MM.1S (cell line): ENCODE results near the gene CCDC152.

Experiments
- DNase-seq: peaks from one replicate; pipeline ENCODE4 v3.0.0-alpha.2; 2015
- H2AFZ ChIP-seq: fragments of 300-600 bp; sonication (generic); 2 replicates; pipeline ENCODE4 v1.6.0; 2016; ENCODE audit warnings: antibody characterized with exemption, low read length
- H3F3A ChIP-seq: fragments of 300-600 bp; sonication (generic); 2 replicates; pipeline ENCODE4 v1.6.1; 2016; ENCODE audit warnings: mild to moderate bottlenecking, antibody characterized with exemption, low read length, moderate library complexity, mixed read lengths; ENCODE audit not compliant: insufficient read depth
- H3K27ac ChIP-seq: fragments of 300-600 bp; sonication (generic); 2 replicates; pipeline ENCODE4 v1.5.1; 2016; ENCODE audit warnings: mild to moderate bottlenecking, low read length
- H3K27me3 ChIP-seq: fragments of 300-600 bp; sonication (generic); replicated peaks from 2 replicates; pipeline ENCODE4 v1.6.0; 2016; ENCODE audit warnings: low read length; ENCODE audit not compliant: insufficient read depth
- H3K36me3 ChIP-seq: fragments of 300-600 bp; sonication (generic); replicated peaks from 2 replicates; pipeline ENCODE4 v1.6.1; 2016; ENCODE audit warnings: mild to moderate bottlenecking, low read length, mixed read lengths; ENCODE audit not compliant: insufficient read depth
- H3K4me1 ChIP-seq: fragments of 300-600 bp; sonication (generic); 2 replicates; pipeline ENCODE4 v1.6.1; 2016; ENCODE audit warnings: low read length, mixed read lengths
- H3K4me2 ChIP-seq: fragments of 300-600 bp; sonication (generic); 2 replicates; pipeline ENCODE4 v1.6.0; 2016; ENCODE audit warnings: low read depth, low read length
- H3K4me3 ChIP-seq: fragments of 300-600 bp; sonication (generic); 2 replicates; pipeline ENCODE4 v1.5.1; 2016; ENCODE audit warnings: low read length, mixed read lengths
- H3K79me2 ChIP-seq: fragments of 300-600 bp; sonication (generic); 2 replicates; pipeline ENCODE4 v1.6.1; 2016; ENCODE audit warnings: mixed run types, low read length, mixed read lengths
- H3K9ac ChIP-seq: fragments of 300-600 bp; sonication (generic); 2 replicates; pipeline ENCODE4 v1.6.1; 2016; ENCODE audit warnings: low read length, mixed read lengths
- H3K9me2 ChIP-seq: fragments of 300-600 bp; sonication (generic); replicated peaks from 2 replicates; pipeline ENCODE4 v1.6.1; 2016; ENCODE audit warnings: mild to moderate bottlenecking, low read length, mixed read lengths; ENCODE audit not compliant: insufficient read depth
- H3K9me3 ChIP-seq: fragments of 300-600 bp; sonication (generic); replicated peaks from 2 replicates; pipeline ENCODE4 v1.6.1; 2016; ENCODE audit warnings: mild to moderate bottlenecking, low read length, mixed read lengths; ENCODE audit not compliant: insufficient read depth
- H4K20me1 ChIP-seq: fragments of 300-600 bp; sonication (generic); 2 replicates; pipeline ENCODE4 v1.6.1; 2016; ENCODE audit warnings: mild to moderate bottlenecking, low read length, moderate library complexity, mixed read lengths; ENCODE audit not compliant: insufficient read depth
- EZH2 ChIP-seq: fragments of 300-600 bp; sonication (generic); optimal IDR thresholded peaks from 2 replicates; pipeline ENCODE3; 2017; ENCODE audit warnings: low read depth, mild to moderate bottlenecking, antibody characterized with exemption, low read length, mixed read lengths
- EZH2phosphoT487 ChIP-seq: fragments of 300-600 bp; sonication (generic); IDR thresholded peaks from 2 replicates; pipeline ENCODE4 v1.6.1; 2018; ENCODE audit warnings: antibody characterized with exemption, low read length
- TF ChIP-seq, protein P1 (sequence below): fragments of 300-600 bp; sonication (generic); IDR thresholded peaks from 2 replicates; pipeline ENCODE4 v1.5.1; 2016; ENCODE audit warnings: antibody characterized with exemption, low read length, mixed read lengths

CCDC152 gene

DNA sequence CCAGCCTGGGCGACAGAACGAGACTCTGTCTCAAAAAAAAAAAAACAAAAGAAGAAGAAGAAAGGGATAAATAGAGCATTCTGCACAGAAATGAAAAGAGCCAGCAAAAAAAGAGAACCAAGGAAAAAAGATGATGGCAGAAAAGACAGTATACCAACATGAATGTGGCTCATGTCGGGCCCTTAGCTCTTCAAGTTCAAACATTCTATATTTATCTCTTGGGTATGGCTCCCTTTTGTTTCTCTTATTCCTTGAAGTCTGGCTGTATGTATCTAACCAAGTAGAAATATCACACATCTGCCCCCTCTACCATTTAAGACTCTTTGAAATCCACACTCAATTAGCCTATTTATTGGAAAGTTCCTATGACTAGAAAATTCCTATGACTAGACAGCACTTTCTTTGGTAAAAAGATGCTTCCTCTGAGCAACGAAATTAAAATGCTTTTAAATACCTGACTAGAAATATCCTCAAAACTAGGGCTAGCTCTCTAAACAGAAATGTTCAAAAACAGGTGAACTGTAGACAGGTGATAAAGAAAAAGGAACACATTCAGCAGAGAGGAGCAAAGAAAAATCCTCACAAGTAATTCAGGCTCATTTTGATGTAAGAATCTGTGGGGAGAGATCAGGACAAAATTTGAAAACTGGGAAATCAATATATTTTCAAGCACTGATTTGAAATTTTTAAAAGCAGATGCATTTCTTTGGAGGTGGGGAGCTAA is 52.4 kb downstream of the CCDC152 start:
- TF ChIP-seq, protein P1, sequence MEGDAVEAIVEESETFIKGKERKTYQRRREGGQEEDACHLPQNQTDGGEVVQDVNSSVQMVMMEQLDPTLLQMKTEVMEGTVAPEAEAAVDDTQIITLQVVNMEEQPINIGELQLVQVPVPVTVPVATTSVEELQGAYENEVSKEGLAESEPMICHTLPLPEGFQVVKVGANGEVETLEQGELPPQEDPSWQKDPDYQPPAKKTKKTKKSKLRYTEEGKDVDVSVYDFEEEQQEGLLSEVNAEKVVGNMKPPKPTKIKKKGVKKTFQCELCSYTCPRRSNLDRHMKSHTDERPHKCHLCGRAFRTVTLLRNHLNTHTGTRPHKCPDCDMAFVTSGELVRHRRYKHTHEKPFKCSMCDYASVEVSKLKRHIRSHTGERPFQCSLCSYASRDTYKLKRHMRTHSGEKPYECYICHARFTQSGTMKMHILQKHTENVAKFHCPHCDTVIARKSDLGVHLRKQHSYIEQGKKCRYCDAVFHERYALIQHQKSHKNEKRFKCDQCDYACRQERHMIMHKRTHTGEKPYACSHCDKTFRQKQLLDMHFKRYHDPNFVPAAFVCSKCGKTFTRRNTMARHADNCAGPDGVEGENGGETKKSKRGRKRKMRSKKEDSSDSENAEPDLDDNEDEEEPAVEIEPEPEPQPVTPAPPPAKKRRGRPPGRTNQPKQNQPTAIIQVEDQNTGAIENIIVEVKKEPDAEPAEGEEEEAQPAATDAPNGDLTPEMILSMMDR = no peak
- TF ChIP-seq EZH2phosphoT487 (no peak), EZH2 (no peak)

GRCh38 chr5:42810834-42811590 is 54.4 kb downstream of the CCDC152 start:
- TF ChIP-seq EZH2 (no peak), EZH2phosphoT487 (no peak)
- TF ChIP-seq, protein P1 = no peak
- DNase-seq = no peak
- Histone ChIP-seq H3K27ac (no peak overlapping the region), H3K9me2 (no peaks in the 10 kb centered on the region), H3K27me3 (no peaks in the 10 kb centered on the region), H4K20me1 (no peaks in the 10 kb centered on the region), H3K36me3 (no peaks in the 10 kb centered on the region), H3K4me1 (no peaks in the 10 kb centered on the region), H3K9me3 (no peaks in the 10 kb centered on the region), H3K4me2 (peak overlapping the region; percentile 62), H2AFZ (peak overlapping the region; percentile 45), H3K79me2 (no peaks in the 10 kb centered on the region), H3K9ac (peak overlapping the region; percentile 60; the same call in 1 of the 2 replicates), H3F3A (no peaks in the 10 kb centered on the region), H3K4me3 (peak overlapping the region; percentile 41)

More for the DNA sequence above, 52.4 kb downstream of the CCDC152 start:
- Histone ChIP-seq H3K36me3 (no peaks in the 10 kb centered on the region), H3K9me2 (no peaks in the 10 kb centered on the region), H3K27ac (no peak overlapping the region), H3K79me2 (no peaks in the 10 kb centered on the region), H3K27me3 (no peaks in the 10 kb centered on the region), H3K4me1 (no peaks in the 10 kb centered on the region), H3F3A (no peaks in the 10 kb centered on the region), H3K9me3 (no peaks in the 10 kb centered on the region), H4K20me1 (no peaks in the 10 kb centered on the region), H3K9ac (no peak overlapping the region), H2AFZ (no peak overlapping the region), H3K4me3 (no peak overlapping the region), H3K4me2 (no peak overlapping the region)
- no peak for DNase-seq

GRCh38 chr5:42811591-42812446 is 55.2 kb downstream of the CCDC152 start, which contains the start of gene SELENOP:
TSS of gene SELENOP (minus strand) at chr5:42811892. CDS start at chr5:42808353, 3,539 bp downstream.
- no peaks in the 10 kb centered on the region for H3K9me2 ChIP-seq
- peak; percentile 58 for DNase-seq
- H3K9me3 ChIP-seq = no peaks in the 10 kb centered on the region
- TF ChIP-seq EZH2 = no peak
- no peak for TF ChIP-seq EZH2phosphoT487
- TF ChIP-seq, protein P1 = no peak
- peak within 1 kb of the TSS; percentile 41 for H3K4me3 ChIP-seq
- H3K27ac ChIP-seq = peak within 1 kb of the TSS; percentile 76
- no peaks in the 10 kb centered on the region for H4K20me1 ChIP-seq
- H3K36me3 ChIP-seq = no peaks in the 10 kb centered on the region
- H3K4me1 ChIP-seq = no peaks in the 10 kb centered on the region
- H3K27me3 ChIP-seq = no peaks in the 10 kb centered on the region
- H3K4me2 ChIP-seq = peak within 1 kb of the TSS; percentile 62
- peak within 1 kb of the TSS; percentile 45 for H2AFZ ChIP-seq
- H3K9ac ChIP-seq = peak within 1 kb of the TSS; percentile 60
- H3K79me2 ChIP-seq = no peaks in the 10 kb centered on the region
- no peaks in the 10 kb centered on the region for H3F3A ChIP-seq
